ENCODE measurements around the gene TACR1.

DNA sequence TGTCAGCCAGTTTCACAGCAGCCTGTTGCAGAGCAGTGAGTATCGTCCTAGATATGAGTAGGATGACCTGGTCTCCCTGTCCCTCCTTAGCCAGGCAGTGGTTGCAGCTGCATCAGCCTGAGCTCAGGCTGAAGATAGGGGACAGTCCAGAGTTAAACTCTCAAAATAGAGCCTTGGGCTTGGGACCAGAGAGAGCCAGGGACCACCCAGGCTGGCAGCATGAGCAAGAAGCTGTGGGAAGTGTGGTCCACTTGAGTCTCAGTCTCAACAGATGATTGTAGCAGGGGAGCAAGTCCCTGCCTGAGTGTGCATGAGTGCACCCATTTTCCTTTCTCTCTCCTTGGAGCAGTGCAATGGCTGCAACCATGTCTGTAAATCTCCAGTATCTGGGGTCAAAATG is 38.0 kb upstream of the TACR1 start:
- TF ChIP-seq CTCF (IDR thresholded peaks at IDR 0.05) = no peak
- TF ChIP-seq POLR2A (IDR thresholded peaks at IDR 0.05) = no peak

Measured in esophagus squamous epithelium (tissue), 4 donors.